ENCODE results near the gene IFT88. TPM values are rescaled to one million over a fixed set of nuclear protein-coding genes. Genes with fewer than 3 reads are reported as not detected.

The IFT88 gene
- polyA plus RNA-seq, 4 donors, result 22.7 to 43.9 (median 38.8) TPM

DNA sequence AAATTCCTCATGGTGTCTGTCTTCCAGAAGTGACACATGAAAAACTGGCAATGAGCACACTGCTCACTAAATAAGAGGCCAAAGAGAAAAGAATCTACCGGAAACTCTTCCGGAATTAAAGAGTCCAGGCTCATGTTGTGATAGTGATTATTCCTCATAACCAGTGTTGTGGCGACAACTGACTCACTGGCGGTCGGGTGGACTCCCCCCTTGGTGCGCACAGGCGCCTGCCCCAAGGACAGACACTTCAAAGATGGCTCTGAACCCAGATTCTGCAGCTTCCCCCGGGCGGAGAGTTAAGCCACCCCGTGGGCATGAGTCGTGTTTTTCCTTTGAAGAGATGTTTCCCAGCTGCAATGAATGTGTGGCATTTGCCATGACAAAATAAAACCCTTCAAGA is 146.8 kb downstream of the IFT88 start:
- DNase-seq (ENCODE audit: low read depth in 4 of 4, low spot score in 3 of 4), result no peak

DNA sequence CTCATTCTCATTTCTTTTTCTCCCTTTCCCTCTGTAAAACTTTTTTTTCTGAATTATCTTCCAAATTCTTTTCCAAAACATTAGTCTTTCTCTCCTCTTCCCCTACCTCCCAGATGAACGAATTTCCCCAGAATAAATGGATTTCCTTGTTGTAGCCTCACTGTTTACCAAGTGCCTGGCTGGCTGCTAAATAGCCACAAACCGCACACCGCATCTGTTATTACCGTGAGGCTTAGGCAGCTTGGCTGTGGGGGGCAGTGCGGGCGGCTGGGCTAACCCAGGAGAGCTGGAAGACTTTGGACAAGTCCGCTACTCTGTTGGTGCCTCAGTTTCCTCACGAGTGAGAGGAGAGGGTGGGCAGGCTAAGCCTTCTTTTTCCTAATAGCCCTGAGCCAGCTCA is 147.2 kb downstream of the IFT88 start:
- DNase-seq (ENCODE audit: low read depth in 4 of 4, low spot score in 3 of 4), result no peak

DNA sequence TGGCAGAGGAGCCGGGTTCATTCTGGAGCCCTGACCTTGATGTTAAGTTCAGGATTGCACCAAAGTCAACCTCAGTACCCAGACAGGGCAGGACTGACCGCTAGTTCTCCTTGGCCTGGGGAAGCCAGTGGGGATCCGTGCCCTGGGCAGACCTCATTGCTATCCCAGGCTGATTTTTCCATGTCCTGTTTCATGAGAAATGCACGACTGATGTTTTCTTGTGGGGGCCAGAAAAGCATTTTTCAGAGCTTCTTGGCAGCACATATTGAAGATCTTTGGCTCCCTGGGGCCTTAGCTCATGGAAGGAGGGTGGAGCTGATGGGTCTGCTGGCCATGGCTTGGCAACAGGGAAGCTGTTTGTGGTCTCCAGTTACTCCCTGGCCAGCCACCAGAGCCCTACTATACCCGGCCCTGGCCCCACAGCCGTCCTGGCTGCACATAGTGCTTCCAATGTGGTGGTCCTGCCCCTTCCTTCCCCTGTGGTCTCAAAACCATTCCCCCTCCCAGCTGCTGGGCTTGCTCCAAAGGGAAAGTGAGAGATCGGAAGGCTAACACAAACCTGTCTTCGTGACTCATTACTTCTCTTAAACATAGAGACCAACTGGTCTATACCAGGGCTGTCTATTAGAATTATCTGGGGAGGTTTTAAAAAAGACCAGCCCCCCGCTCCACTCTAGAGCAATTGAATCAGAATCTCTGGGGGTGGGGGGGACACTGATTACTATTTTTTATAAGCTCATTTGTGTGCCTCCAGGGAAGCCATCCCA is 147.8 kb downstream of the IFT88 start:
- DNase-seq (ENCODE audit: low read depth in 4 of 4, low spot score in 3 of 4), result no peak

- no peak for DNase-seq (ENCODE audit: low read depth in 4 of 4, low spot score in 3 of 4)
Measured at GRCh38 chr13:20715330-20715712, 148.4 kb downstream of the IFT88 start.

GRCh38 chr13:20716951-20717350 is 150.0 kb downstream of the IFT88 start:
- DNase-seq (ENCODE audit: low read depth in 4 of 4, low spot score in 3 of 4), result no peak

- no peak for DNase-seq (ENCODE audit: low read depth in 4 of 4, low spot score in 3 of 4)
Measured at GRCh38 chr13:20717581-20718542, 150.9 kb downstream of the IFT88 start.

- DNase-seq (ENCODE audit: low read depth in 4 of 4, low spot score in 3 of 4), result no peak
Measured at GRCh38 chr13:20718958-20719566, 152.1 kb downstream of the IFT88 start.

GRCh38 chr13:20719783-20720182 is 152.8 kb downstream of the IFT88 start:
- no peak for DNase-seq (ENCODE audit: low read depth in 4 of 4, low spot score in 3 of 4)

- DNase-seq (ENCODE audit: low read depth in 4 of 4, low spot score in 3 of 4), result no peak
Measured at GRCh38 chr13:20720499-20720898, 153.5 kb downstream of the IFT88 start.

GRCh38 chr13:20721058-20721453 is 154.1 kb downstream of the IFT88 start:
- DNase-seq (ENCODE audit: low read depth in 4 of 4, low spot score in 3 of 4), result no peak

- peak in 1 of 4 donors; percentile 36 for DNase-seq (ENCODE audit: low read depth in 4 of 4, low spot score in 3 of 4)
Measured at GRCh38 chr13:20721454-20722357, 154.7 kb downstream of the IFT88 start.

DNA sequence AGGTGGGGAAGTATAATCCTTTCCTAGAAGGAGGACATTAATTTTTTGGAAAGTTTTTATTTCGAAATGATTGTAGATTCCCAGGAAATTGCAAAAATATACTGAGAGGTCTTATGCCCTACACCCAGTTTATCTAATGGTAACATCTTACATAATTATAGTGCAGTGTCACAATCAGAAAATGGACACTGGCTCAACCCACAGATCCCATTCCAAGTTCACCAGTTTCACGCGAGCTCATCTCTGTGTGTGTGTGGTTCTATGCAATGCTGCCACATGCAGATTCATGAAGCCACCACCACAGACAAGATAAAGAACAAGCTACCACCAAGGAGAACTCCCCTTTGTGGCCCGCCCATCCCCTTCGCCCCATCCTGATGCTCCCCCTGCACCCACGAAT is 160.9 kb downstream of the IFT88 start:
- no peak for DNase-seq (ENCODE audit: low read depth in 4 of 4, low spot score in 3 of 4)

DNA sequence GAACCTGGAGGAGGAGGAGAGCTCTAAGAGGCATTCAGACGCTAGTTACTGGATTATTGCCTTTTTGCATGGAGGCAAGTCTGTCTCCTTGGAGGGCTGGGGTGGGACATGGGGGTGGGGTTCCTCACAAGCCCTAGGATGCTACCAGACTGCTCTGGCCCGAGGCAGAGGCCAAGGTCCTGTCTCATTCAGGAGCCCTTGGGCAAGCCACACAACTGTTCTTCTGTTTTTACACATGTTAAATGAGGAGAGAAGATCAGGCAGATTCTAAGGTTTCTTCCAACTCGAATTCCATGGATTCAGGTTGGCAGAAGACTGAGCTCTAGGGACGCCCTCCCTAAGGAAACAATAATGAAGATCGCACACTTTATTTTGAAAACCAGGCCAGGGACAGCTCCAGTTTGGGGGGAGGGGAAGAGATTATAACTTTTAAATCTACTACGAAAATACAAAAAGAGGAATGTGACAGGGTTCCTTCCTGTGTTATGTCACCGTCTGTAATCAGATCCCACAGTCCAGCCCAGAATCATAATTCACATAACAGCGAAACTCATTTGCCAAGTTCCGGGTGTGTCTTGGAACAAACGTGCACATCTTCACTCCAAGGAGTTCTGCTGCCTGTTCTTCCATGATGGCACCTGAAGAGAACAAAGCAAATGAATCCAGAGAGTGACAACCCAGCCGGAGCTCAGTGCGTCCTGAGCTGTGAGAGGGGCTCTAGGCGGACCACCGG is 161.8 kb downstream of the IFT88 start:
- DNase-seq (ENCODE audit: low read depth in 4 of 4, low spot score in 3 of 4), result no peak

- no peak for DNase-seq (ENCODE audit: low read depth in 4 of 4, low spot score in 3 of 4)
Measured at GRCh38 chr13:20729633-20730585, 163.0 kb downstream of the IFT88 start.

DNA sequence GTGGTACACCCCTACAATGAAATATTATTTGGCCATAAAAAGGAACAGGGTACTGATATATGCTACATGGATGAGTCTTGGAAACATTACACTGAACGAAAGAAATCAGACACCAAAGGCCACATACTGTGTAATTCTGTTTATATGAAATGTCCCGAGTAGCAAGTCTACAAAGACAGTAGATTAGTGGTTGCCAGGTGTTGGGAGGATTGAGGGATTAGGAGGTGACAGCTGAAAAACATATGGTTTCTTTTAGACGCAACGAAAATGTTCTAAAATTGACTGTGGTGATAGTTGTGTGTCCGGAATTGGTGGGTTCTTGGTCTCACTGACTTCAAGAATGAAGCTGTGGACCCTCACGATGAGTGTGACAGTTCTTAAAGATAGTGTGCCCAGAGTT is 171.7 kb downstream of the IFT88 start:
- no peak for DNase-seq (ENCODE audit: low read depth in 4 of 4, low spot score in 3 of 4)

- no peak for DNase-seq (ENCODE audit: low read depth in 4 of 4, low spot score in 3 of 4)
Measured at GRCh38 chr13:20740021-20740420, 173.1 kb downstream of the IFT88 start.

Data from left renal pelvis (tissue), 4 donors.